Measurements from ENCODE around the gene HSD17B10.

DNA sequence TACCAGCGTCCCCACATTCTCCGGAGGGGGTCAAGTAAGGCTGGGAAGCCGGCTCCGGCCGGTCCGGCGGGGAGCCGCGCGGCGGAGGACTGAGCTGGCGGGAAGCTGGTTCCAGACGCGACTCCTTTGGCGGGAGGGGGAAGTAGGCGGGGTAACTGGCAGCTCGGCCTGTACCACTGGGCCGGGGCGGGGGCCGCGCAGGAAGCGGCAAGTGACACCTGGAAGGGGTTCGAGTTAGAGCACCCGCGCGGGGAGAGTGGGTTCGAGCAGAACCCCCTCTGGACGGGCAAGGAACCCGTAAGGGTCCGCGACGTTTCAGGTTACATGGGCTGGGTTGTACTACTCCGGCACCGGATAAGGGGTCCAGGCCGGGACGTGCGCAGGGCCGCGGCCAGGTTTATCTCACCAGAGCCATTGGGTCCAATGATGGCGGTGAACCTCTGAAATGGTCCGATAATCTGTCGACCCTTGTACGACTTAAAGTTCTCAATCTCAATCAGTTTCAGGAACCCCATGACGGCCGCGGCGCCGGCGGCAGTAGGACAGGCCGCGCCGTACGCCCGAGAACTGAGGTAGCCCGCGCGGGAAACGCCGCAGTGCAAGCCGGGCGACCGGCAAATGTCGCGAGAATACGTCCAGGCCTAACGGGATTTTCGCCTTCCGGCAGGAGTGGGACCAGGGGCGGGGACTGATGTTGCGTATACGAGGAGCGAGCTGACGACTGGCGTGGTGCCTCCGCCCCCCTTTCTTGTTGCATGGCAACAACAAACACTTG is 11.9 kb downstream of the HSD17B10 start, which contains the start of gene SMC1A:
- TF ChIP-seq, protein P1, sequence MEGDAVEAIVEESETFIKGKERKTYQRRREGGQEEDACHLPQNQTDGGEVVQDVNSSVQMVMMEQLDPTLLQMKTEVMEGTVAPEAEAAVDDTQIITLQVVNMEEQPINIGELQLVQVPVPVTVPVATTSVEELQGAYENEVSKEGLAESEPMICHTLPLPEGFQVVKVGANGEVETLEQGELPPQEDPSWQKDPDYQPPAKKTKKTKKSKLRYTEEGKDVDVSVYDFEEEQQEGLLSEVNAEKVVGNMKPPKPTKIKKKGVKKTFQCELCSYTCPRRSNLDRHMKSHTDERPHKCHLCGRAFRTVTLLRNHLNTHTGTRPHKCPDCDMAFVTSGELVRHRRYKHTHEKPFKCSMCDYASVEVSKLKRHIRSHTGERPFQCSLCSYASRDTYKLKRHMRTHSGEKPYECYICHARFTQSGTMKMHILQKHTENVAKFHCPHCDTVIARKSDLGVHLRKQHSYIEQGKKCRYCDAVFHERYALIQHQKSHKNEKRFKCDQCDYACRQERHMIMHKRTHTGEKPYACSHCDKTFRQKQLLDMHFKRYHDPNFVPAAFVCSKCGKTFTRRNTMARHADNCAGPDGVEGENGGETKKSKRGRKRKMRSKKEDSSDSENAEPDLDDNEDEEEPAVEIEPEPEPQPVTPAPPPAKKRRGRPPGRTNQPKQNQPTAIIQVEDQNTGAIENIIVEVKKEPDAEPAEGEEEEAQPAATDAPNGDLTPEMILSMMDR (IDR thresholded peaks at IDR 0.05; ENCODE audit: low read depth, low read length, missing input control), result peak; percentile 5
- TF ChIP-seq HNF4G (IDR thresholded peaks at IDR 0.05) (no peak), JUND (IDR thresholded peaks at IDR 0.05) (no peak), GABPA (IDR thresholded peaks at IDR 0.05 in 1 of 2, conservative IDR thresholded peaks at IDR 0.05 in 1 of 2) (peak in 1 of 2 donors; percentile 67), SP1 (IDR thresholded peaks at IDR 0.05) (peak; percentile 36), REST (IDR thresholded peaks at IDR 0.05) (peak; percentile 13), FOXA1 (IDR thresholded peaks at IDR 0.05) (no peak), YY1 (IDR thresholded peaks at IDR 0.05) (peak; percentile 62), RAD21 (IDR thresholded peaks at IDR 0.05) (no peak)
- TF ChIP-seq, protein P2, sequence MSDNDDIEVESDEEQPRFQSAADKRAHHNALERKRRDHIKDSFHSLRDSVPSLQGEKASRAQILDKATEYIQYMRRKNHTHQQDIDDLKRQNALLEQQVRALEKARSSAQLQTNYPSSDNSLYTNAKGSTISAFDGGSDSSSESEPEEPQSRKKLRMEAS (IDR thresholded peaks at IDR 0.05), result no peak
